HepG2 (cell line): ENCODE measurements around the gene SNU13. TPM values are rescaled to one million over a fixed set of nuclear protein-coding genes. Genes with fewer than 3 reads are reported as not detected.
"Not testable (repeated sequence)": the region's sequence is repeated elsewhere in the genome, so short reads cannot be mapped to it uniquely, and the experiment has no call there.

Source experiments
- ATAC-seq: fragments of 200-7000 bp; cut with Tn5 transposase; 3 replicates; pipeline ENCODE4 v1.9.1; 2020; ENCODE audit warnings: mild to moderate bottlenecking, moderate library complexity
- BruUV-seq: library from RNA; stranded (reverse); fragments of 400-500 nt; replicated peaks from 2 replicates; lab custom pipeline; 2021; lab: Mats Ljungman, UMichigan
- CTCF ChIA-PET: fragments of 300-600 bp; formaldehyde crosslinking; extraction: SDS; loops from one replicate; lab custom pipeline; 2021; ENCODE audit warnings: low total read pairs, inconsistent platforms, low intra/inter-chr PET ratio; lab: Yijun Ruan, JAX
- POLR2A ChIA-PET: fragments of 350-600 bp; sonication (Branson Sonifier 250); formaldehyde crosslinking; loops from one replicate; lab custom pipeline; 2020; ENCODE audit warnings: antibody characterized with exemption, inconsistent platforms; lab: Yijun Ruan, JAX
- DNase-seq: peaks from one replicate; pipeline ENCODE4 v3.0.0-alpha.2; 2015; ENCODE audit warnings: low spot score
- FAIRE-seq: peaks from 3 replicates; lab custom pipeline; 2011; peaks lifted over from hg19 to GRCh38; lab: Jason Lieb, UNC
- H2AFZ ChIP-seq: one replicate; pipeline ENCODE4 v1.6.1; 2011; ENCODE audit warnings: low read length, inconsistent platforms
- H3K27ac ChIP-seq: fragments of 300-600 bp; 3 replicates; pipeline ENCODE4 v1.8.0; 2011; ENCODE audit warnings: mixed run types, mild to moderate bottlenecking, mixed read lengths, low read length, inconsistent platforms; ENCODE audit not compliant: insufficient read depth; ENCODE audit errors: extremely low read length
- H3K27me3 ChIP-seq, 2 experiments: fragments of 200-600 bp in 1 of 2; 2 replicates in 1 of 2; 3 replicates in 1 of 2; pipeline versions ENCODE4 v1.6.0 to v1.8.0; 2011; ENCODE audit warnings: low read length in 2 of 2, mild to moderate bottlenecking in 2 of 2, moderate library complexity in 2 of 2, inconsistent platforms in 1 of 2; ENCODE audit not compliant: insufficient read depth in 2 of 2, control insufficient read depth in 1 of 2
- H3K36me3 ChIP-seq, 2 experiments: fragments of 200-600 bp in 1 of 2; replicated peaks in 1 of 2; 2 replicates in 1 of 2; 3 replicates in 1 of 2; pipeline versions ENCODE4 v1.5.1 to v1.8.0; 2011; ENCODE audit warnings: low read length in 2 of 2, inconsistent platforms in 1 of 2; ENCODE audit not compliant: insufficient read depth in 2 of 2, control insufficient read depth in 1 of 2
- H3K4me1 ChIP-seq: 2 replicates; pipeline ENCODE4 v1.5.1; 2012; ENCODE audit warnings: low read length, inconsistent platforms; ENCODE audit not compliant: insufficient read depth
- H3K4me2 ChIP-seq: 2 replicates; pipeline ENCODE4 v1.6.0; 2011; ENCODE audit warnings: low read depth, low read length, inconsistent platforms
- H3K4me3 ChIP-seq, 3 experiments: fragments of 200-600 bp in 1 of 3; sonication (generic), shearing (Covaris generic) in 1 of 3; replicated peaks in 1 of 3; 2 replicates each; pipeline ENCODE4 v1.5.1; 2011 to 2016; ENCODE audit warnings: low read length in 3 of 3, inconsistent platforms in 2 of 3, low read depth in 2 of 3, mild to moderate bottlenecking in 2 of 3, control low read depth in 1 of 3, mixed read lengths in 1 of 3; ENCODE audit not compliant: insufficient read depth in 1 of 3
- H3K79me2 ChIP-seq: one replicate; pipeline ENCODE4 v1.6.1; 2011; ENCODE audit warnings: low read length, inconsistent platforms; ENCODE audit not compliant: insufficient read depth
- H3K9ac ChIP-seq: 2 replicates; pipeline ENCODE4 v1.6.0; 2011; ENCODE audit warnings: mild to moderate bottlenecking, low read depth, low read length, inconsistent platforms; ENCODE audit not compliant: insufficient read depth
- H3K9me3 ChIP-seq: 2 replicates; pipeline ENCODE4 v1.5.1; 2012; ENCODE audit warnings: mild to moderate bottlenecking, low read length
- H4K20me1 ChIP-seq: 2 replicates; pipeline ENCODE4 v1.6.0; 2011; ENCODE audit warnings: inconsistent platforms, mild to moderate bottlenecking, low read length, moderate library complexity; ENCODE audit not compliant: insufficient read depth
- CHD4 ChIP-seq: fragments of 200-600 bp; sonication (generic); IDR thresholded peaks from 2 replicates; pipeline ENCODE4 v1.7.0; 2017; ENCODE audit warnings: mild to moderate bottlenecking, low read length, borderline replicate concordance
- ZMYM2 ChIP-seq: sonication (generic); formaldehyde crosslinking; IDR thresholded peaks from 2 replicates; pipeline ENCODE4 v1.8.0; 2022; ENCODE audit warnings: mild to moderate bottlenecking, missing genetic modification reagents
- ZNF441 ChIP-seq: sonication (generic); formaldehyde crosslinking; IDR thresholded peaks from 2 replicates; pipeline ENCODE4 v1.7.0; 2021; ENCODE audit warnings: missing genetic modification reagents, borderline replicate concordance
- ZNF460 ChIP-seq: sonication (generic); formaldehyde crosslinking; IDR thresholded peaks from 2 replicates; pipeline ENCODE4 v1.5.1; 2020; ENCODE audit warnings: missing genetic modification reagents, mild to moderate bottlenecking, borderline replicate concordance
- ZNF552 ChIP-seq: sonication (generic); formaldehyde crosslinking; IDR thresholded peaks from 2 replicates; pipeline ENCODE4 v1.9.0; 2022; ENCODE audit warnings: missing genetic modification reagents, mild to moderate bottlenecking, borderline replicate concordance
- WGBS: methylation state at CpG from one replicate; pipeline ENCODE4 v1.1.6; 2017; ENCODE audit warnings: low lambda C conversion rate; 5-methylcytosine and 5-hydroxymethylcytosine counted together
- in situ Hi-C: cut with HindIII; loops from 2 replicates; pipeline ENCODE4 v1.10.0; 2017; ENCODE audit warnings: low pct_unique_long_range_greater_than_20kb; ENCODE audit not compliant: extremely low pct_ligation_motif_present
- intact Hi-C: fragments of 100-400 bp; cut with micrococcal nuclease; formaldehyde crosslinking; loops from one replicate; pipeline ENCODE4 v1.10.0; 2022; ENCODE audit not compliant: unreplicated experiment
- polyA plus RNA-seq, 8 experiments: library from polyadenylated mRNA; depleted of rRNA in 3 of 8; stranded (reverse) in 7 of 8; unstranded in 1 of 8; fragments of >200 nt; fragmentation: Illumina TruSeq in 4 of 8; extraction: Trizol in 4 of 8; gene quantifications; 2 replicates each; pipeline versions ENCODE4 v1.2.1 to v1.2.3, GENCODE V29; 2011 to 2016; ENCODE audit warnings: low read depth in 4 of 8, missing spikeins in 1 of 8, mixed read lengths in 1 of 8; ENCODE audit not compliant: insufficient read depth in 1 of 8
- total RNA-seq, 5 experiments: library from RNA; depleted of rRNA; stranded (reverse); fragments of >200 nt; fragmentation: Illumina TruSeq; extraction: Trizol; gene quantifications; 2 replicates each; pipeline ENCODE4 v1.2.3, GENCODE V29; 2016; ENCODE audit warnings: low read depth in 1 of 5

SNU13 gene
- total and polyA plus RNA-seq, 2 of the 13 experiments (the other 11 are each of a cell fraction or from before 2014, with no cell fraction given), result 203 to 287 TPM

GRCh38 chr22:41686890-41687289 lies 1.8 kb downstream of the SNU13 start:
- DNase-seq, in situ Hi-C loops, CTCF ChIA-PET, BruUV-seq, H3K9me3 ChIP-seq, H3K36me3 ChIP-seq, H4K20me1 ChIP-seq, H3K27me3 ChIP-seq, FAIRE-seq, H2AFZ ChIP-seq, ATAC-seq, intact Hi-C loops: not testable (repeated sequence)
- H3K9ac ChIP-seq, result peak overlapping the region; percentile 90; the same call in 1 of the 2 replicates
- H3K4me2 ChIP-seq, result peak overlapping the region; percentile 86
- peak overlapping the region; percentile 93 for H3K27ac ChIP-seq
- WGBS, result 63% methylated on average over 11 of the region's 11 CpGs
- H3K79me2 ChIP-seq, result peaks cover 64% of the 10 kb centered on the region
- peak; percentile 1; the same call in 1 of the 2 replicates for TF ChIP-seq ZMYM2 (CRISPR knock-in tag)
- TF ChIP-seq ZNF441 (CRISPR knock-in tag), result peak; percentile 24; the same call in 1 of the 2 replicates
- peak; percentile 76 for TF ChIP-seq ZNF460
- POLR2A ChIA-PET, result interaction anchor here (2.8 kb wide), 1 partner anchor 10 kb away, joined by 29 read pairs; no protein-coding TSS in a partner anchor
- H3K4me3 ChIP-seq, result peak overlapping the region; percentile 85 to 95 (median 94); a peak in 5 of 6 replicates
- H3K4me1 ChIP-seq, result peaks cover 37% of the 10 kb centered on the region

- H3K4me3 ChIP-seq, result no peak overlapping the region
- ATAC-seq, result no peak
- WGBS, result 79% methylated on average over 4 of the region's 4 CpGs
- ChIA-PET POLR2A (no interaction called here), CTCF (no interaction called here)
- peak overlapping the region; percentile 13 for H3K27ac ChIP-seq
- H3K4me2 ChIP-seq, result no peak overlapping the region
- in situ Hi-C loops, result no loop called here
- TF ChIP-seq CHD4, result no peak
- no peak for TF ChIP-seq ZNF552
- peaks cover 6% of the 10 kb centered on the region; the same call in 1 of the 2 replicates for H4K20me1 ChIP-seq
- peaks cover 4 to 16% of the 10 kb centered on the region in 2 experiments; a peak in 3 of 5 replicates for H3K36me3 ChIP-seq
- H3K4me1 ChIP-seq, result peaks cover 54% of the 10 kb centered on the region
- no peaks in the 10 kb centered on the region; a peak in 1 of 5 replicates for H3K27me3 ChIP-seq
- H3K9me3 ChIP-seq, result no peaks in the 10 kb centered on the region
- intact Hi-C loops, result no loop called here
- H3K79me2 ChIP-seq, result peaks cover 88% of the 10 kb centered on the region
- no peak for FAIRE-seq
- no peak overlapping the region for H2AFZ ChIP-seq
- H3K9ac ChIP-seq, result no peak overlapping the region
- BruUV-seq, result no TSS peak
- no peak for DNase-seq
These were observed 4.5 kb downstream of the SNU13 start for GRCh38 chr22:41684194-41684593.
